ENCODE results near the gene MEG3.

DNA sequence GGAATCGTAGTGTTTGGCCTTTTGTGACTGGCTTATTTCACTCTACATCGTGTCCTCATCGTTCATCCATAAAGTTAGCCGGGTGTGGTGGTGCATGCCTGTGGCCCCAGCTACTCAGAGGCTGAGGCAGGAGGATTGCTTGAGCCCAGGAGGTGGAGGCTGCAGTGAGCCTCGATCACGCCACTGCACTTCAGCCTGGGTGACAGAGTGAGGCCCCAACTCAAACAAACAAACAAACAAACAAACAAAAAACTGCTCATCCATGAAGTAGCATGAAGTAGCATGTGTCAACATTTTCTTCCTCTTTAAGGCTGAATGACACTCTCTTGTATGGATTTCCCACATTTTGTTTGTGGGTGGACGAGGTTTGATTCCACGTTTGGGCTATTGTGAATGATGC is 44.0 kb upstream of the MEG3 start:
- no peak for TF ChIP-seq CREB1 (CRISPR knock-in tag; IDR thresholded peaks at IDR 0.05; ENCODE audit: low read depth)
- no peak for TF ChIP-seq CTCF (conservative IDR thresholded peaks at IDR 0.05; ENCODE audit: low read depth in 2 of 2)
- no peak for TF ChIP-seq JUNB (IDR thresholded peaks at IDR 0.05; ENCODE audit: unreplicated experiment)
- no peak for TF ChIP-seq EZH2 (IDR thresholded peaks at IDR 0.05; ENCODE audit: low read depth, unreplicated experiment)
- TF ChIP-seq POLR2AphosphoS5 (IDR thresholded peaks at IDR 0.05; ENCODE audit: low read depth): no peak
- no peak for TF ChIP-seq EZH2phosphoT487 (IDR thresholded peaks at IDR 0.05; ENCODE audit: unreplicated experiment)
- no peak for TF ChIP-seq ETS1 (IDR thresholded peaks at IDR 0.05)
- TF ChIP-seq, protein P1, sequence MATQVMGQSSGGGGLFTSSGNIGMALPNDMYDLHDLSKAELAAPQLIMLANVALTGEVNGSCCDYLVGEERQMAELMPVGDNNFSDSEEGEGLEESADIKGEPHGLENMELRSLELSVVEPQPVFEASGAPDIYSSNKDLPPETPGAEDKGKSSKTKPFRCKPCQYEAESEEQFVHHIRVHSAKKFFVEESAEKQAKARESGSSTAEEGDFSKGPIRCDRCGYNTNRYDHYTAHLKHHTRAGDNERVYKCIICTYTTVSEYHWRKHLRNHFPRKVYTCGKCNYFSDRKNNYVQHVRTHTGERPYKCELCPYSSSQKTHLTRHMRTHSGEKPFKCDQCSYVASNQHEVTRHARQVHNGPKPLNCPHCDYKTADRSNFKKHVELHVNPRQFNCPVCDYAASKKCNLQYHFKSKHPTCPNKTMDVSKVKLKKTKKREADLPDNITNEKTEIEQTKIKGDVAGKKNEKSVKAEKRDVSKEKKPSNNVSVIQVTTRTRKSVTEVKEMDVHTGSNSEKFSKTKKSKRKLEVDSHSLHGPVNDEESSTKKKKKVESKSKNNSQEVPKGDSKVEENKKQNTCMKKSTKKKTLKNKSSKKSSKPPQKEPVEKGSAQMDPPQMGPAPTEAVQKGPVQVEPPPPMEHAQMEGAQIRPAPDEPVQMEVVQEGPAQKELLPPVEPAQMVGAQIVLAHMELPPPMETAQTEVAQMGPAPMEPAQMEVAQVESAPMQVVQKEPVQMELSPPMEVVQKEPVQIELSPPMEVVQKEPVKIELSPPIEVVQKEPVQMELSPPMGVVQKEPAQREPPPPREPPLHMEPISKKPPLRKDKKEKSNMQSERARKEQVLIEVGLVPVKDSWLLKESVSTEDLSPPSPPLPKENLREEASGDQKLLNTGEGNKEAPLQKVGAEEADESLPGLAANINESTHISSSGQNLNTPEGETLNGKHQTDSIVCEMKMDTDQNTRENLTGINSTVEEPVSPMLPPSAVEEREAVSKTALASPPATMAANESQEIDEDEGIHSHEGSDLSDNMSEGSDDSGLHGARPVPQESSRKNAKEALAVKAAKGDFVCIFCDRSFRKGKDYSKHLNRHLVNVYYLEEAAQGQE (IDR thresholded peaks at IDR 0.05; ENCODE audit: unreplicated experiment): no peak
- TF ChIP-seq ZNF114 (CRISPR knock-in tag; IDR thresholded peaks at IDR 0.05): no peak
- TF ChIP-seq ZNF331 (CRISPR knock-in tag; IDR thresholded peaks at IDR 0.05; ENCODE audit: low read depth): no peak
- TF ChIP-seq NANOG (IDR thresholded peaks at IDR 0.05; ENCODE audit: borderline replicate concordance): no peak
- no peak for TF ChIP-seq ZNF462 (CRISPR knock-in tag; IDR thresholded peaks at IDR 0.05)
- no peak for TF ChIP-seq STAT1 (IDR thresholded peaks at IDR 0.05; ENCODE audit: unreplicated experiment)

Measured in GM23338 (cell line).